Ishikawa (cell line): Measurements from ENCODE around the gene HECTD4.

Source experiments
- CEBPB ChIP-seq: IDR thresholded peaks from 2 replicates; pipeline ENCODE4 v1.6.1; 2012
- CREB1 ChIP-seq: IDR thresholded peaks from 2 replicates; pipeline ENCODE4 v1.6.1; 2012; ENCODE audit warnings: low read depth
- EGR1 ChIP-seq: IDR thresholded peaks from 2 replicates; pipeline ENCODE4 v1.6.1; 2012
- EP300 ChIP-seq: IDR thresholded peaks from 2 replicates; pipeline ENCODE4 v1.6.1; 2012; ENCODE audit warnings: borderline replicate concordance
- FOXM1 ChIP-seq: IDR thresholded peaks from 2 replicates; pipeline ENCODE4 v1.6.1; 2012; ENCODE audit warnings: low read depth, borderline replicate concordance
- MAX ChIP-seq: IDR thresholded peaks from 2 replicates; pipeline ENCODE4 v1.6.1; 2012
- NFIC ChIP-seq: IDR thresholded peaks from 2 replicates; pipeline ENCODE4 v1.6.1; 2012
- RAD21 ChIP-seq: IDR thresholded peaks from 2 replicates; pipeline ENCODE4 v1.6.1; 2012; ENCODE audit warnings: low read depth
- REST ChIP-seq: IDR thresholded peaks from 2 replicates; pipeline ENCODE4 v1.6.1; 2012; ENCODE audit warnings: low read depth, mild to moderate bottlenecking
- TAF1 ChIP-seq: IDR thresholded peaks from 2 replicates; pipeline ENCODE4 v1.6.1; 2012; ENCODE audit warnings: low read depth, mild to moderate bottlenecking
- USF1 ChIP-seq: IDR thresholded peaks from 2 replicates; pipeline ENCODE4 v1.6.1; 2012
- YY1 ChIP-seq: IDR thresholded peaks from 2 replicates; pipeline ENCODE4 v1.6.1; 2012; ENCODE audit warnings: low read depth
- ZBTB7A ChIP-seq: IDR thresholded peaks from 2 replicates; pipeline ENCODE4 v1.6.1; 2012; ENCODE audit warnings: low read depth

- TF ChIP-seq CREB1 (no peak), TAF1 (no peak), REST (no peak), MAX (no peak), YY1 (no peak), NFIC (no peak), ZBTB7A (no peak), CEBPB (no peak), EP300 (no peak), RAD21 (no peak), FOXM1 (no peak), USF1 (no peak), EGR1 (no peak)
Measured at GRCh38 chr12:112386726-112387125, 4.5 kb upstream of the HECTD4 start.
